Duodenal mucosa (tissue), 2 donors: ENCODE data around the gene DHX57.
"Not testable (repeated sequence)": the region's sequence is repeated elsewhere in the genome, so short reads cannot be mapped to it uniquely, and the experiment has no call there.

Experiments
- H3K27ac ChIP-seq: one replicate; pipeline ENCODE4 v1.7.0; 2013; ENCODE audit warnings: low read depth, low read length
- H3K27me3 ChIP-seq, 2 donors: one replicate each; pipeline ENCODE4 v1.7.0; 2013; ENCODE audit warnings: low read length in 2 of 2, control low read depth in 1 of 2; ENCODE audit not compliant: insufficient read depth in 2 of 2, control insufficient read depth in 1 of 2
- H3K36me3 ChIP-seq, 2 donors: one replicate each; pipeline ENCODE4 v1.7.0; 2013; ENCODE audit warnings: low read length in 2 of 2, control low read depth in 1 of 2; ENCODE audit not compliant: insufficient read depth in 2 of 2, control insufficient read depth in 1 of 2
- H3K4me1 ChIP-seq, 2 donors: one replicate each; pipeline ENCODE4 v1.7.0; 2013; ENCODE audit warnings: low read length in 2 of 2, control low read depth in 1 of 2; ENCODE audit not compliant: insufficient read depth in 2 of 2, control insufficient read depth in 1 of 2
- H3K4me3 ChIP-seq, 2 donors: one replicate each; pipeline ENCODE4 v1.7.0; 2013; ENCODE audit warnings: low read length in 2 of 2, low read depth in 1 of 2
- H3K9ac ChIP-seq, 2 donors: one replicate each; pipeline ENCODE4 v1.7.0; 2013; ENCODE audit warnings: low read length in 2 of 2, low read depth in 1 of 2
- H3K9me3 ChIP-seq, 2 donors: one replicate each; pipeline ENCODE4 v1.7.0; 2013; ENCODE audit warnings: low read length in 2 of 2, control low read depth in 1 of 2; ENCODE audit not compliant: control insufficient read depth in 1 of 2

DHX57 gene

DNA sequence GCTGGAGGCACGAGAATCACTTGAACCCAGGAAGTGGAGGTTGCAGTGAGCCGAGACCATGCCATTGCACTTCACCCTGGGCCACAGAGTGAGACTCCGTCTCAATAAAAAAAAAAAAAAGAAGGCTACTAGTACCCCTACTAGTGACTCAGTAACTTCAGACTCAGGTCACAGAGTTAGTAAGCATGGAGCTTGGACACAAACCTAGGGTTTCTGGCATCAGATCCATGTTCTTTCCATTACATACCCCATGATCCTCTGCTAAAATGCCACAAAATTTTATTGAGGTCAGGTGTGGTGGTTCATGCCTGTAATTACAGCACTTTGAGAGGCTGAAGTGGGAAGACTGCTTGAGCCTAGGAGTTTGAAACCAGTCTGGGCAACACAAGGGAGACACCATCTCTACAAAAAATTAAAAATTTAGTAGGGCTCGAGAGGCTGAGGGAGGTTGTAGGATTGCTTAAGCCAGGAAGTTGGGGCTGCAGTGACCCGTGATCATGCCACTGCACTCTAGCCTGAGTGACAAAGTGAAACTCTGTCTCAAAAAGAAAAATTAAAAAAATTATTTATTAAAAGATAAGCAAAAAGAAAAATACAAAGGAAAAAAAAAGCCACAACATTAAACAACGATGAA is 45.1 kb downstream of the DHX57 start:
- Histone ChIP-seq H3K4me1 (no peaks in the 10 kb centered on the region), H3K9me3 (no peaks in the 10 kb centered on the region), H3K36me3 (peaks cover 6 to 8% of the 10 kb centered on the region in 2 donors), H3K9ac (no peak overlapping the region), H3K27me3 (no peaks in the 10 kb centered on the region), H3K4me3 (no peak overlapping the region), H3K27ac (no peak overlapping the region)

DNA sequence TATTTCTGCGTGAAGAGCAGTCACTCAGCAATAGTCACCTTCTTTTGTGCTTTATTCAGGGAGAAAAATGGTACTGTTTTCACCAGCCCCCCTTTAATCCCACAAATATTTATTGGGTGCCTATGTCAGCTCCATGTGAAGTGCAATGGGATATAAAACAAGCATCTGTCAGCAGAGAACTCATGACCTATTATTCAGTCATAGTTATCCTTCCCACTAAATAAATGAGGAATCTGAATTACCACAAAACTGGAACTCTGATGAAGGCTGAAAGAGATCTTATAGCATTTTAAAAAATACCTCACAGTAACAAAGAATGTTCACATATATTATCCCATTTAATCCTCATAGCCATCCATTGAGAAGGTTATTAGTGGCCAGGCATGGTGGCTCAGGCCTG is 45.8 kb downstream of the DHX57 start:
- Histone ChIP-seq H3K27me3 (no peaks in the 10 kb centered on the region), H3K9ac (no peak overlapping the region), H3K36me3 (peaks cover 8 to 10% of the 10 kb centered on the region in 2 donors), H3K27ac (no peak overlapping the region), H3K4me1 (no peaks in the 10 kb centered on the region), H3K9me3 (no peaks in the 10 kb centered on the region), H3K4me3 (no peak overlapping the region)

DNA sequence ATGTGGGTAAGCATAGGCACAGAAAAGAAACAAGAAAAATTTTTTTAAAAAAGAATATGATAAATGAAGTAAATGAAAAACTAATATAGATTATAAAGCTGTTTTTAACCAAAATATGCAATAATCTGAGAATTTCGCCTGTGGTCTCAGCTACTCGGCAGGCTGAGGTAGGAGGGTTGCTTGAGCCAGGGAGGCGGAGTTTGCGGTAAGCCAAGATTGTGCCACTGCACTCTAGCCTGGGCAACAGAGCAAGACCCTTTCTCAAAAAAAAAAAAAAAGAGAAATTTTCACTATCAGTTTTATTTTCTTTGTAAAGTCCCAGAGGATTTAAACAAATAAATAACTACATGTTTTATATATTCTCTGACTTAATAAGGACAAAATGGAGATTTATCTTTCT is 47.3 kb downstream of the DHX57 start:
- Histone ChIP-seq H3K36me3 (peaks cover 13 to 17% of the 10 kb centered on the region in 2 donors), H3K9ac (no peak overlapping the region), H3K4me3 (no peak overlapping the region), H3K27ac (no peak overlapping the region), H3K4me1 (no peaks in the 10 kb centered on the region), H3K27me3 (no peaks in the 10 kb centered on the region), H3K9me3 (no peaks in the 10 kb centered on the region)

DNA sequence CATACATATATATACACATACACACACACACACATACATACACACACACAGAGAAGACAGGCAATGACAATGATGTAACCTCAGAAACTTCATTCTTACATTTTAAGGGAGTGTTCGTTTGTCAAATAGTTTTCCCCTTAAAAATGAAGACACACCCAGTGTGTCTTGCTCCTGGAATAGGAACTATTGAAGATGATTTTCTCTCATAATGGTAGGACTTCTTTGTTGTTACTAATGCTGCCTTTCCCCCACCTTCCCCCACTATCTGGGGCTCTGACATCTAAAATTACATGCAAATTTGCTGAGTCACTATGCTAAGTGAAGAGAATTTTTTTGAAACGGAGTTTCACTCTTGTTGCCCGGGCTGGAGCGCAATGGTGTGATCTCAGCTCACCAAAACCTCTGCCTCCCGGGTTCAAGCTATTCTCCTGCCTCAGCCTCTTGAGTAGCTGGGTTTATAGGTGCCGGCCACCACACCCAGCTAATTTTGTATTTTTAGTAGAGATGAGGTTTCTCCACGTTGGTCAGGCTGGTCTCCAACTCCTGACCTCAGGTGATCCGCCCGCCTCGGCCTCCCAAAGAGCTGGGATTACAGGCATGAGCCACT is 48.1 kb downstream of the DHX57 start:
- not testable (repeated sequence) for H3K9me3 ChIP-seq, H3K4me1 ChIP-seq, H3K9ac ChIP-seq, H3K4me3 ChIP-seq, H3K27ac ChIP-seq, H3K27me3 ChIP-seq
- H3K36me3 ChIP-seq, result peaks cover 13 to 22% of the 10 kb centered on the region in 2 donors

DNA sequence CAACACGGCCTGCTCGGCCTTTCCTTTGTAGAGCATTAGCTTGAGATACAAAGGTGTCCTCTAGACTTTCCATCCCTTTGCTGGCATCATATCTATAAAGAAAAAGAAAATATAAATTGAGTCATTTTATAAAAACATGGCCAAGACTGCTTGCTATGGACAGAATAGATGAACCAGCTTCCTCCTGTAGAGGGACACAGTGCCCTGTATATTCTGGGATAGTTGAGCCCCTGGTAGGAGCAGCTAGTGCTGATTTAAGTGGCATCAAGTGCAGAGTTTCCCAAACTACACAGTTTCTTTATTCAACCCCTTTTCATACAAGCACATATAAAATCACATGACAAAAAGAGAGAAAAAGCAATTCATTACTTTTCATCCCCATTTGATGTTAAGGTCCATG is 49.8 kb downstream of the DHX57 start:
- no peak overlapping the region for H3K27ac ChIP-seq
- no peaks in the 10 kb centered on the region for H3K9me3 ChIP-seq
- H3K9ac ChIP-seq, result no peak overlapping the region
- H3K36me3 ChIP-seq, result peaks cover 13 to 25% of the 10 kb centered on the region in 2 donors
- H3K27me3 ChIP-seq, result no peaks in the 10 kb centered on the region
- no peak overlapping the region for H3K4me3 ChIP-seq
- H3K4me1 ChIP-seq, result no peaks in the 10 kb centered on the region

DNA sequence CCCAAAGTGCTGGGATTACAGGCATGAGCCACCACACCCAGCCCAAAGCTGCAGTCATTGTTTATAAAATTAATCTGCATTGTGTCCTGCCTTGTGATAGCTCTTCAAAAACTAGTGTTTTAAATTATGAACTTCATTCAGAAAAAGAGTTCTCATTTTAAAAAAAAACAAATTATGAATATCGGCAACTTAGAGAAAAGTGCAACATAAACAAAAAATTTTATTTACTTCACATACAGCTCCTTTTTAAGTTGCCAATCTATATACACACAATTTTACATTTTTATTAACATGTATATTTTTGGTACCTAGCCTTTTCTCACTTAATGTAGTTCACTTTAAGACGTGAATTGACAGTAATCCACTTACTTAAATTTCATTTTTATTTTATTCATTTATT is 50.8 kb downstream of the DHX57 start:
- Histone ChIP-seq H3K9me3 (no peaks in the 10 kb centered on the region), H3K9ac (no peak overlapping the region), H3K36me3 (peaks cover 13 to 25% of the 10 kb centered on the region in 2 donors), H3K4me1 (no peaks in the 10 kb centered on the region), H3K4me3 (no peak overlapping the region), H3K27me3 (no peaks in the 10 kb centered on the region), H3K27ac (no peak overlapping the region)

DNA sequence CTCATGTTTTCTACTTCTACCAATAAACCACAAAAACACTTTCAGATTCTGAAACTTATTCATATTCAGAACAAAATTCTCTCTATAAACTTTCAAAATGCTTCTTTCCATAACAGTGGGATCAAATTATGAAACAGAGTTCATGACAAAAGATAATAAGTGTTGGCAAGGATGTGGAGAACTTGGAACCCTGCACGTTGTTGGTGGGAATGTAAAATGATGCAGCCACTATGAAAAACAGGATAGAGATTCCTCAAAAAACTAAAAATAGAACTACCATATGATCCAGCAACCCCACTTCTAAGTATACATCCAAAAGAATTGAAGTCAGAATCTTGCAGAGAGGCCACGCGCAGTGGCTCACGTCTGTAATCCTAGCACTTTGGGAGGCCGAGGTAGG is 52.3 kb downstream of the DHX57 start:
- H3K4me1 ChIP-seq, result no peaks in the 10 kb centered on the region
- H3K27me3 ChIP-seq, result no peaks in the 10 kb centered on the region
- H3K36me3 ChIP-seq, result peaks cover 13 to 25% of the 10 kb centered on the region in 2 donors
- H3K4me3 ChIP-seq, result no peak overlapping the region
- H3K27ac ChIP-seq, result no peak overlapping the region
- no peak overlapping the region for H3K9ac ChIP-seq
- no peaks in the 10 kb centered on the region for H3K9me3 ChIP-seq

DNA sequence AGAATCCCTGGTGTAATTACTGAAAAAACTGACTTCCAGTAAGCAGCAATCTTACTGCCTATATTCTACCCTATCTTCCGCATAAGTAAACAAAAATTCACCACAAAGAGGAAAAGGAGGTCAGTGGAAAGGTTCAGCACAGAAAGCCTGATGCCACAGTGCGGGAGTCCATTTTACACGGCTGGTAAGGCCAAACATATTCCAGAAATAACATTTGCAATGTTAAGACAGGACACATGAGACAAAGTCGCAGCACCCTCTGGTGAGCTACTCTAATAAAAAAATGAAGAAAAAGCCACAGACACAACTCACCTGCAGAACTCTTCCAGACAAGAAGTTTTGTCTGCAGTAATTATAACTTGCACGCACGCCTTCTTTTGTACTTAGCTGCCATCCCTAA is 57.2 kb downstream of the DHX57 start:
- Histone ChIP-seq H3K27me3 (no peaks in the 10 kb centered on the region), H3K9me3 (no peaks in the 10 kb centered on the region), H3K36me3 (peaks cover 6 to 19% of the 10 kb centered on the region in 2 donors), H3K4me3 (no peak overlapping the region), H3K27ac (no peak overlapping the region), H3K4me1 (no peaks in the 10 kb centered on the region), H3K9ac (no peak overlapping the region)

DNA sequence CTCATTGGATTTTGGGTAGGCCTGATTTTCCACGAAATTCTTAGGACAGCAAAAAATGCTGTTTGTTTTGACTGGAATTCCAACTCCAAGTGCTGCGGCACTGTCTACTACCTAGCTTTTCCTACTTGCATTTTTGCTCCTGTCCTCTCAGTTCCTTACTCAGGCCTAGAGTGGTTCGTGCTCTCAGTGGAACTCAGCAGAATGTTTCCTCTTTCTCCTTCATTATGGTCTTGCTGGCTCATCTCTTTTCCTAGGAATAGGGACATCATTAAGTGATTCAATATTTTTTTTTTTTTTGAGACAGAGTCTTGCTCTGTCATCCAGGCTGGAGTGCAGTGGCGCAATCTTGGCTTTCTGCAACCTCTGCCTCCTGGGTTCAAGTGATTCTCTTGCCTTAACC is 59.8 kb downstream of the DHX57 start:
- Histone ChIP-seq H3K36me3 (peaks cover 6 to 16% of the 10 kb centered on the region in 2 donors), H3K4me3 (no peak overlapping the region), H3K9me3 (no peaks in the 10 kb centered on the region), H3K9ac (no peak overlapping the region), H3K27me3 (no peaks in the 10 kb centered on the region), H3K4me1 (no peaks in the 10 kb centered on the region), H3K27ac (no peak overlapping the region)

DNA sequence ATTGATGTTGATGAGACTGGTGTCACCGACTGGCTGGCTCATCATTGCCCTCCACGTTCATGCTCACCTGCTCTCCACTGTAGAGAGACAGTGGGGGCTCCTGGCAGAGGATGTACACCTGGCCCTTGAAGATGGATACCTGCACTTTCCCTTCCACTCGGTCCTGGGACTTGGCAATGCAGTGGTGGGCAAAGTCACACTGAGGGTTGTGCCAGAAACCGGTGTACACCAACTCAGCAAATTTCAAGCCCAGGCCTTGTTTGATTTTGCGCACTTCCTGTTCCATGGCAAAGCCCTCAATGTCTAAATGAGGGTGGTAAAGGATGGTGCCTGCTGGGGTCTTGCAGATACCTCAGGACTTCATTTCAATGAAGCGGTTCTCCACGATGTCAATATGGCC is 65.2 kb downstream of the DHX57 start:
- Histone ChIP-seq H3K27me3 (no peaks in the 10 kb centered on the region), H3K27ac (no peak overlapping the region), H3K9ac (no peak overlapping the region), H3K4me1 (no peaks in the 10 kb centered on the region), H3K9me3 (no peaks in the 10 kb centered on the region), H3K36me3 (peaks cover 4 to 18% of the 10 kb centered on the region in 2 donors), H3K4me3 (no peak overlapping the region)
